Measurements from ENCODE around the gene ANKRD45.
"Not testable (repeated sequence)": the region's sequence is repeated elsewhere in the genome, so short reads cannot be mapped to it uniquely, and the experiment has no call there.

Gene ANKRD45

DNA sequence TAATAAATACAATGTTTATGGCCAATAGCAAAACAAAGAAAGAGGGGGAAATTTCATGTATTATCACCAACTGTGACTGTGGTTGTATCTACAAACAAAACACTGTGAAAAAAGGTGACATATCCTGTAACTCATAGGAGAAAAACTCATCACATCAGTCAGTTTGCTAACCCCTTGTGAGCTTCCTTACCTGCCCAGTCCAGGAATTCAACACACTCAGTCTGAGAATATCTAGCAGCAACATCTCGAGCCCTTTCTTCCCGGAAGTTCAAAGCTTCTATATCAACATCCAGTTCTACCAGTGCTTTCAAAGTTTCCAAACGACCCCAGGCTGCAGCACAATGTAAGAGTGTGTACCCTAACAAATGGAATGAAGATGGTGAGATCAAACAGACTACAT is 23.0 kb downstream of the ANKRD45 start:
- no peak for DNase-seq

DNA sequence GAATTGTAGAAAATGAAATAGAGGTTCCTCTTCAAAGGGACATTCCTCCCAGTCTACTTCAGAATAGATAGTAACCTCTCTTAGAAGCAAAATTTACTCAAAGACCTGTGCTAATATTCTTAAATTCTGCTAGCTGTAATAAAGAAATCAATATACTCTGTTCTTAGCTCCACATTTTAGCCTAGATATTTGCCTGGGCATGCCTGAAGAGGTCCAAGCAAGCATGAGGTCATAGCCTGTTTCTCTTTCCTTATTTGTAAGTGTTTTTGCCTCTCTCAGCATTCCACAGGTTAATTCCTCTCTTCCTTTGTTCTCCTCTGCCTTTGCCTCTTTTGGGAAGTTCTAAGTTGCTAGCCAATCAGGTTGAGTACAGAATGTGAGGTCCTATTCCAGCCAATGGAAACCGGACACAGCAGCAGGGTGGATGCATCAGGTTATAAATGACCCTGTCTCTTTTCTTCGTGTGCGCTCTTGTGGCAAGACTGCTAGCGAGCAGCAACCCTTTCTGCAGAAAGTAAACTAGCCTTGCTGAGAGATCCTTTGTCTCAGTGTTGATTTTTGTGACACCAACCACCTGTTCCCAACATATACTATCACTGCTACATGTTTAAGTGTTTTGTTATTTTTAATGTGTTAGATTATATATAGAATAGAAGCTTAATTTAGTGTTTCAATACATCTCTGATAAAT is 27.1 kb downstream of the ANKRD45 start:
- not testable (repeated sequence) for DNase-seq

DNA sequence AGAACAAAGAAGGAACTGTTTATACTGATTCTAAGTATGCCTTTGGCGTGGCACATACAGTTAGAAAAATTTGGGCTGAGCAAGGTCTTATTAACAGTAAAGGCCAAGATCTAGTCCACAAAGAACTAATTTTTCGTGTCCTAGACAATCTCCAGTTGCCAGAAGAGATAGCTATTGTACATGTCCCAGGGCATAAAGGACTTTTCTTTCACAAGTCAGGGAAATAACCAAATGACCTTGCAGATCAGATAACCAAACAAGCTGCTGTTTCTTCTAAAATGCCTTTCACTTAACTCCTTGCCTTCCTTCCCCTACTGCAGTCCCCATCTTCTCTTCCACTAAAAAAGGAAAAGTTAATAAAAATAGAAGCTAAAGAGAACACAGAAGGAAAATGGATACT is 30.5 kb downstream of the ANKRD45 start:
- no peak for DNase-seq

DNA sequence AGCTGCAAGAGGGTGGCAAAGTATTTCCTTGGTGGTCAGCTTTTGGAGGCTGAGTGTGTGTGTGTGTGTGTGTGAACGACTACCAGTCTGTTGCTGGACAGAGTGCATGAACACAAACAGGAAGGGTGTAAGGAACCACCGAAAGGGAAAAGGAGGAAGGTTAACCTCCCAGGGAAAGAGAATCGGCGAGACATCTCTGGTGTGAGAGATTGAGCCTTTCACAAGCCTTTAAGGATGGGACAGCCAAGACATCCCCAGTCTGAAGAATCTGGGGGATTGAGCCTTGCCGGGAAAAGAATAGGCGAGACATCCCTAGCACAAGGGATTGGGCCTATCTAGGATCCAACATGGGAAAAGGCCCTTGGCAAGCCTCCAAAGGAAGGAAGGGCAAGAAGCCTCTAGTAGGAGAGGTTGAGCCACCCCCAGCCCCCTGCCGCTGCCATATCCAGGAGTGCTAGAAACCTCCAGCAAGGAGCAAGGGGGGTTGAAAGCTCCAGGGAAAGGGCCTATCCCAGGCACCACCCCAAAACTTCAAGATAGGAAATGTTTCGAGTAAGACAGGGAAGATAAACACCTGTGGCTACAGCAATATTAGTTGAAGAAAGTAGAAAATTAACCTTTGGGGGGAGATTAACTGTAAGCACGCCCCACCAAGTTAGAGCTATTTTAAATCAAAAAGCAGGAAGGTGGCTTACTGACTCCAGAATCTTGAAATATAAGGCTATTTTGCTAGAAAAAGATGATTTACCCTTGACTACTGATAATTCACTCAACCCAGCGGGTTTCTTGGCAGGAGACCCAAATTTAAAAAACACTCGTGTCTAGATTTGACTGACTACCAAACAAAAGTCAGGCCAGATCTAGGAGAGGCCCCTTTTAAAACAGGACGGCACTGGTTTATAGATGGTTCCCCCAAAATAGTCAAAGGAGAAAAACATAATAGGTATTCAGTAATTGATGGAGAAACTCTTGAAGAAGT is 31.3 kb downstream of the ANKRD45 start:
- DNase-seq: no peak

DNA sequence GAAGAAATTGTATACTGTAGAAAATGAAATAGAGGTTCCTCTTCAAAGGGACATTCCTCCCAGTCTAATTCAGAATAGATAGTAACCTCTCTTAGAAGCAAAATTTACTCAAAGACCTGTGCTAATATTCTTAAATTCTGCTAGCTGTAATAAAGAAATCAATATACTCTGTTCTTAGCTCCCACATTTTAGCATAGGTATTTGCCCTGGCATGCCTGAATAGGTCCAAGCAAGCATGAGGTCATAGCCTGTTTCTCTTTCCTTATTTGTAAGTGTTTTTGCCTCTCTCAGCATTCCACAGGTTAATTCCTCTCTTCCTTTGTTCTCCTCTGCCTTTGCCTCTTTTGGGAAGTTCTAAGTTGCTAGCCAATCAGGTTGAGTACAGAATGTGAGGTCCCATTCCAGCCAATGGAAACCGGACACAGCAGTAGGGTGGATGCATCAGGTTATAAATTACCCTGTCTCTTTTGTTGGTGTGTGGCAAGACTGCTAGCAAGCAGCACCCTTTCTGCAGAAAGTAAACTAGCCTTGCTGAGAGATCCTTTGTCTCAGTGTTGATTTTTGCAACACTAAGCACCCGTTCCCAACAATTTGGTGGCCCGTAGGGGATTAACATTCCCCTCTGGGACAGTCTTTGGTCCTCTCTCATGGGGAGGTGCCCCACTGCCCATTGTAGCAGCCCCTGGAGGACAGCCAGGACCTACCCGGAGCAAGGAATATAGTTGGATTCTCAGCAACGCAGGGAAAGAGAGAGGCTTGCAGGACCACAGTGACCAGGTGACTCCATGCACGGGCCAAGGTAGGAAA is 32.2 kb downstream of the ANKRD45 start:
- not testable (repeated sequence) for DNase-seq

DNA sequence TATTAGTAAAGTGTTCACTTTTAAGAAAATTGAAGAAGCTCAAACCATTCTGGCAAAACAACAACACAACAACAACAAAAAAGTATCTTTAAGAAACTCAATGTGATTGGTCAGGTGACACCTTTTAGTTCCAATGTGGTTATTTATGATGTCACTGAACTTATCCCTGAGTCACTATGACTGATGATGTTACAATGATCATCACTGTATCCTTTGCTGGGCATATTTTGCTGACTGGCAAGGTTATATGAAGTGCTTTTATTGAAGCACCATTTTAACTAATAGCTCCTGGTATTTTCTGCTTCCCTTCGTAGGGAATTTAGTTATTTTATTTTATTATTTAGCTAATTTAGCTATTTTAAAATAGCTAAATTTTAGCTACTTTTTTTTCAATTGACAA is 34.5 kb downstream of the ANKRD45 start, which contains the start of gene TEX50:
TSS of gene TEX50 (plus strand) at position 223 of the 400 bp plus-strand sequence. CDS start 184 bp downstream, outside the sequence.
- no peak for DNase-seq

DNA sequence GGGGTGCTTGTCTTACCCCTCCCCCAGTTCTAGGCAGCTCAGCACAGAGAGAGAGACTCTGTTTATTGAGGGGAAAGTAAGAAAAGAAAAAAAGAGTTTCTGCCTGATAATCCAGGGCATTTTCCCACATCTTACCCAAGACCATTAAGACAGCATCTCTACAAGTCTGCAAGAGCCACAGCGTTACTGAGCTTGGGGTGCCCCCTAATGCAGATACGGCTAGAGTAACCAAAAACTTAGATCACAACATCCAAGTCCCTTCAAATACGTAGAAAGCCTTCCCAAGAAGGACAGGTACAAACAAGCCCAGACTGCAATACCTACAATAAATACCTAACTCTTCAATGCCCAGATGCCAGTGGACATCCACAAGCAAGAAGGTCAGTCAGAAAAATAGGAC is 40.8 kb downstream of the ANKRD45 start:
- no peak for DNase-seq

DNA sequence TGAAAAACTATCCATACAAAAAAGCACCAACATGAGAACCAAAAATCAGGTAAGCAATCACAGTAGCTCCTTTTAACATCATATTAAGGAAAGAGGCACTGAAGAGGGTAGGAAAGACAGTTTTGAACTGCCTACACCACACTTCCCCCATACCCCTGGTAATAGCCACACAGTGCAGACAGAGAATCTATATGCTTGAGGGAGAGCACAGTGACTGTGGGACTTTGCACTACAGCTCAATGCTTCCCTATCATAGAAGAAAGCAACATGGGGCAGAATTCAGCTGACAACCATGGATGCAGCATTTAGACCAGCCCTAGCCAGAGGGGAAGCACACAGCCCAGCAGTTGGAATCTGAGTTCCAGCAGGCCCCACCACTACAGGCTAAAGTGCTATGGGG is 42.4 kb downstream of the ANKRD45 start:
- DNase-seq: no peak

DNA sequence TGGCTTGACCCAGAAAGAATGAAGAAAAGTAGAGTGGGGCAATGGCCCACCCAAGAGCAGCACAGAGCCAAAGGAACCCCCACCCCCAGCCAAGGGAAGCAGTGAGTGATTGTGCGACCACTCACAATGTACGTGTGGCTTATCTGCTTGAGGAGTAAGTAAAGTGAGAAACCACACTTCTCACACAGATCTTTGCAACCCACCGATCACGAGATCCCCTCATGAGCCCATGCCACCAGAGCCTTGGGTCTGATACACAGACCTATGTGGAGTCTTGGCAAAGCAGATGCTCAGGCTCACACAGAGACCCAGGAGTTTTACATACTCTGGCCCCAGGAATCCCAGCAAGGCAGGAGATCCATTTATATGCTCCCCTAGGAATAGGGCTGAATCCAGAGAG is 52.8 kb downstream of the ANKRD45 start:
- DNase-seq: no peak

DNA sequence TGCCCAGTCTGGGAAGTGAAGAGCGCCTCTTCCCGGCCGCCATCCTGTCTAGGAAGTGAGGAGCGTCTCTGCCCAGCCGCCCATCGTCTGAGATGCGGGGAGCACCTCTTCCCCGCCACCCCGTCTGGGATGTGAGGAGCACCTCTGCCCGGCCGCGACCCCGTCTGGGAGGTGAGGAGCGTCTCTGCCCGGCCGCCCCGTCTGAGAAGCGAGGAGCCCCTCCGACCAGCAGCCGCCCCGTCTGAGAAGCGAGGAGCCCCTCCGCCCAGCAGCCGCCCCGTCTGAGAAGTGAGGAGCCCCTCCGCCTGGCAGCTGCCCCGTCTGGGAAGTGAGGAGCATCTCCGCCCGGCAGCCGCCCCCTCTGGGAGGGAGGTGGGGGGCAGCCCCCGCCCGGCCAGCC is 56.6 kb downstream of the ANKRD45 start:
- DNase-seq: not testable (repeated sequence)

DNA sequence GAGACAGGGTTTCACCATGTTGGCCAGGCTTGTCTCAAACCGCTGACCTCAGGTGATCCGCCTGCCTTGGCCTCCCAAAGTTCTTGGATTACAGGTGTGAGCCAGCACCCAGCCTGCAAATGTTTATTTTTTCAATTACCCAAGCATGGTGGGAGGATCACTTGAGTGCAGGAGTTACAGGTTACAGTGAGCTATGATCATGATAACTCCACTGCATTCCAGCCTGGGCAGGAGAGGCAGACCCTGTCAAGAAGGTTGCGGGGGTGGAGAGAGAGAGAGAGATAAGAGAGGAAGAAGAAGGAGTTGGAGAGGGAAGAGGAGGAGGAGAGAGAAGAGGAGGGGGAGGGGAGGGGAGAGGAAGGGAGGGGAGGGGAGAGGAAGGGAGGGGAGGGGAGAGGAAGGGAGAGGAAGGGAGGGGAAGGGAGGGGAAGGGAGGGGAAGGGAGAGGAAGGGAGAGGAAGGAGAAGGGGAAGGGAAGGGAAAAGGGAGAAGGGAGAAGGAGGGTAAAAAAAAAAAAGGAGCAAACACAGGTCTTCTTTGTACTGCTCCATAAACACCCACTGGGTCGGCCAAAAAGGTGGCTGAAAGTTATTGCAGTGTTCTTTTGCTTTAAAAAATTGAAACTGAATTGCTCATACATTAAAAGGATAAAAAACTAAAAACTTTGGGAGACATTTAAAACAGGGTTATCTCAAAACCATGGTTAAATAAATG is 61.0 kb downstream of the ANKRD45 start:
- DNase-seq: no peak

DNA sequence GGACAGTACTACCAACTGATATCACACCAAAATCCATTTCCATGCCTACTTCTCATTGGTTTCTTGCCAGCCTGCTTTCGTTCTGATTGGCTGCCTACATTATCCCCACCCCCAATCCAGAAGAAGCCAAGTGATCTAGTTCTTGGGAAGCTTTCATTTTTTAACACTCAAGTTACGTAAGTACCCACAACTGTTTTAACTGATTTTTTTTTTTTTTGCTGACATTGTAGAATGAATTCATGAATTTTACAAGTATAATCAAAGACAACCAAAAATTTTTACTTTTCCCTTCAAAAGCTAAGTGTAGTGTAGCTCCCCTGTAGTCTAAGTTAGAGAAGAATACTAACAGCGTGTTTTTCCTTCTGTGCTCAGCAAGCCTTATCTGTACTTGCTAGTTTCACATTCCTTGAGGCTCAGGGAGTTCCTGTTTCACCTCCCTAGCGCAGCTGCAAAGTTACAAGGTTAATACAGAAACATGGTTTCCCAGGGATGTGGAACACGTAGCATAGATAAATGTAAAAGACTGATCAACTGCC is 66.5 kb downstream of the ANKRD45 start, which contains the start of gene SLC9C2:
TSS of gene SLC9C2 (minus strand) at position 17 of the 536 bp plus-strand sequence. CDS start 1,296 bp downstream, outside the sequence.
- DNase-seq: no peak

DNA sequence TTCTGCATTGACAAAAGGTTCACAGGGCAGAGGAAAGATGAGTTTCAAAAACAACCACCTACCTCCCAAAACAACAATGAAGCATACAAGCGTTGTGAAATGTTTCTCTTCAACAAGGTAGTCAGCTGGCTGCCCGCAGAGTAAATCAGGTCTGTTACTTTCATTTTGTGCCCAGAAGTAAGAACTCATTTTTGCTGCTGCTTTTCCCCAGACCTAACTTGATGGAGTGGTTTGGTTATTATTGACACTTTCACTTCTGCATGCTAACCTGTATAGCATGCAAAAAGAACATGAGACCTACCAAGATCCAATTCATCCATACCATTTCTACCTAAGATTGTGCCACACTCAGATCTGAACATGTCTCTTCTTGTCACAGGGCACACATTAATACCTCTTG is 68.1 kb downstream of the ANKRD45 start:
- no peak for DNase-seq

DNA sequence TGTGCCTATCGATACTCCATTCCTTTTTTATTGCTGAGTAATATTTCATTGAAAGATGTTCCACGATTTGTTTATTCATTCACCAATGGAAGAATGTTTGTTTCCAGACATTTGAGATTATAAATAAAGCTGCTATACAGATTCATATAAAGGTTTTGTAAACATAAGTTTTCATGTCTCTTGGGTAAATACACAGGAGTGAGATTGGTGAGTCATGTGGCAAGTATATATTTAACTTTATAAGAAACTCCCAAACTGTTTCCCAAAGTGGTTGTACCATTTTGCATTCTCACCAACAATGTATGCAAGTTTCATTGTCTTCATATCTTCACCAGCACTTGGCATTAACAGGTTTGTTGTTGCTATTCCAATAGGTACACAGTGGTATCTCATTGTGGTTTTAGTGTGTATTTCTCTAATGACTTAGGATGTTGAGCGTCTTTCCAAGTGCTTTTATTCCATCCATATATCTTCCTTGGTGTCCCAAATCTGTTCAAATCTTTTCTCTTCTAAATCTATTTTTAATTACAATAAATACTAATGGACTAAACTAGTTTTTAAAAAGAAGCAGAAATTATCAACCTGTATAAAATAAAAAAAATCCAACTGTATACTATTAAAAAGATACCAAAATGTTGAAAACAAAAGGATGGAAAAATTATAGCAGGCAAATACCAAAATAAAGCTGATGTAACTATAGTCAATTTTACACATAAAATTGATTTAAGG is 73.4 kb downstream of the ANKRD45 start:
- DNase-seq: no peak

DNA sequence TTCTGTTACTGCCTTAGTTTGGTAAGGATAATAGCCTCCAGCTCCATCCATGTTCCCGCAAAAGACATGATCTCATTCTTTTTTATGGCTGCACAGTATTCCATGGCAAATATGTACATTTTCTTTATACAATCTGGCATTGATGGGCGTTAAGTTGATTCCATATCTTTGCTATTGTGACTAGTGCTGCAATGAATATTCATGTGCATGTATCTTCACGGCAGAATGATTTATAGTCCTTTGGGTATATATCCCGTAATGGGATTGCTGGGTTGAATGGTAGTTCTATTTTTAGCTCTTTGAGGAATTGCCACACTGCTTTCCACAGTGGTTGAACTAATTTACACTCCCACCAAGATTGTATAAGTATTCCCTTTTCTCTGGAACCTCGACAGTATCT is 78.5 kb downstream of the ANKRD45 start:
- DNase-seq: not testable (repeated sequence)

DNA sequence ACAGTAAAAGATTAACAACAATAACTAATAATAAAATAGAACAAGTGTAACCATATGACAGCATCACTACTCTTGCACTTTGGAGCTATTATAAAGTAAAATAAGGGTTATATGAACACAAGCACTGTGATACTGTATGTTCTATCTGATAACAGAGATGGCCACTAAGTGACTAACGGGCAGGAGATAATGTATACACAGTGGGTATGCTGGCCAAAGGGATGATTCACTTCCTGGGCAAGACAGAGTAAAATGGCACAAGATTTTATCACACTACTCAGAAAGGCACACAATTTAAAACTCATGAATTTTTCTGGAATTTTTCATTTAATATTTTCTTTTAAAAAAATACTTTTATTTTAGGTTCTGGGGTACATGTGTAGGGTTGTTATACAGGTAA is 79.1 kb downstream of the ANKRD45 start:
- DNase-seq: no peak

DNA sequence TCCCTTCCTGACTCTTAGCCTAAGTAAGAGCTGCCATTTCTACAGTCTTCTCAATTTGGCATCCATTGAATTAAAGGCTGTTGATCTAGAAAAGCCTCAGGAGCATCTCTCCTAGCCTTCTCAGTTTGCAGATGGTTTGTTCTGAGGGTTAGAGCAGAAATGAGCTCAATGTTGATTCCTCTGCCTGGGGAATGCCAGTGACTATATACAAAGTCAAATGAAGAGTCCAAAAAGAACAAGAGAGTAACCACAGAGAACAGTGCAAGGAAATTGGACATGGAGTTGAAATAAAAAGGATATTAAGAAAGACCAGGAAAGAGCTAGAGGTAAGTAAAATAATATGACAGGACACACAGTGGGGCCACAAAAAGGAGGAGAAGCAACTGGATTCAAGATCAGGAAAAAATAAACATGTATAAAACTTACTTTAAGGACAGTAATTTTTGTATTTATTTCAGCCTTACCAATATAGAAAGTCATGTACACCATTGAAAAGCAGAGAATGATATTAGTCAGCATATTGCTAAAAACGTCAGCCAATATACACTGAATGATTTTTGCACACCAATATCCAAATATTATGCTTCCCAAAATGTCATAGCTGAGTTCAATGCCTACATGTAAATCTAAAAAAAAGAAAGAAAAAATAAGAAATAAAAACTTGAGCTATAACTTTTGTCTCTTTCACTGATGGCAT is 88.1 kb downstream of the ANKRD45 start:
- DNase-seq: no peak

DNA sequence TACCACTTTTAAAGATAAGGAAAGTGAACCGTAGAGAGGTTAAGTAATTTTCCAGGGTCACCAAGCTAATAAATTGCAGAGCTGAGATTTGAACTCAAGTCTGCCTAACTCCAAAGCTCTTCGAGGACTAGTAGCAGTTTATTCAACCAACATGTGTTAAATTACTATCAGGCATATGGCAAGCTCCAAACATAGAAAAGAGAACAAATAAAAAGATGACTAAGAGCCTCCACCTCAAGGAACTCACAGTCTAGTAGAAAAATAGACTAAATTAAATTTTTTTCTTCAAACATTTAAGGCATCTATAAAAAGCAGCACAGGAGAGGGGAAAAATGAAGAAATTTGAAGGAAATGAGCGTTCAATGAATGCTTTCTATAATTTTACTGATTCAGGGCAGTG is 89.0 kb downstream of the ANKRD45 start:
- DNase-seq: no peak

DNA sequence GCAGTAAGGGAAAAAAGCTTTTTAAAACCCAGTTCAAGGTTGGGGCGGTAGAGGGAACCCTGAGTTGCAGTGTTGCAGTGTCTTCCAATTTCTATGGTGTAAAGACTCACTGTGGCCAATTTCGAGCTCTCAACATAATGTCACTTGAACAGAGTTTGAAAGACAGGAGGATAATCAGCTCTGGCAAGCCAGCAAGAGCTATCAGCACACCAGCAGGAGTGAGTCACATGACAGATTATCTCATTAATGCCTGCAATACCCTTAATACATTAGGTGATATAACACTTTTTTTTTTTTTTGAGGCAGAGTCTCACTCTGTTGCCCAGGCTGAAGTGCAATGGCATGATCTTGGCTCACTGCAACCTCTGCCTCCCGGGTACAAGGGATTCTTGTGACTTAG is 89.6 kb downstream of the ANKRD45 start:
- DNase-seq: no peak

Measured in anterior cingulate cortex (tissue), 58 donors.